Inflammatory macrophage treated with lipopolysaccharide for 1 hour (primary cell): ENCODE measurements around the gene SCAF8.
"Not testable (repeated sequence)": the region's sequence is repeated elsewhere in the genome, so short reads cannot be mapped to it uniquely, and the experiment has no call there.

ENCODE experiments used
- DNase-seq, 2 donors: peaks; one replicate each; pipeline ENCODE4 v3.0.0-alpha.2; 2020 to 2022

The SCAF8 gene

DNA sequence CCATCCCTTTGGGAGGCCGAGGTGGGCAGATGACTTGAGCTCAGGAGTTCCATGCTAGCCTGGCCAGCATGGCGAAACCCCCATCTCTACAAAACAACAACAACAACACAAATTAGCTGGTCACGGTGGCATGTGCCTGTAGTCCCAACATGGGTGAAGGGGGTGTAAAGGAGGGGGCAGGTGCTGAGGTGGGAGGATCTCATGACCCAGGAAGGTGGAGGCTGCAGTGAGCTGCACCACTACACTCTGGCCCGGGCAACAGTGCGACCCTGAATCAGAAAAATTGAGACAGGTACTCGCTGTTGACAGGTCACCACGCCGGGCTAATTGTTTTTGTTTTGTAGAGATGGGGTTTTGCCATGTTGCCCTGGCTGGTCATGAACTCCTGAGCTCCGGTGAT lies 4.2 kb downstream of the SCAF8 start:
- DNase-seq: no peak

DNA sequence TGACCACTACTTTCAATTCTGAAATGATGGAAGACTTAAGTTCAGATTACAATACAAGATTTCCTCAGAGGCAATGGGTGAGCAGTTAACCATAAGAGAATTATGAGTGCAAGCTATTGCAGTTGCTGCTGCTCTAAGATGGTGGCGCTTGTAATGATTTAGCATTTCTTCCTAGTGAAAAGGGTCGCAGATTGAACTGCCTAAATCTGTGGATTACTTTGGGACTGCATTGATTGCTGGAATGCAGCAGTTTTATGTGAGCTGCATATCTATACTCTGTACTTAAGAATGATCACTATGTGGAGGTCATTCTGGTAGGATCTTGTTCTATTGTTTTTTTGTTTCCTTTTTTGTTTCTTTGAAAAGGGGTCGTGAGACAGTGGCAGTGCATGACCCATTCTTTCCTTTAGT lies 5.3 kb downstream of the SCAF8 start:
- DNase-seq: peak; percentile 26 to 62

DNA sequence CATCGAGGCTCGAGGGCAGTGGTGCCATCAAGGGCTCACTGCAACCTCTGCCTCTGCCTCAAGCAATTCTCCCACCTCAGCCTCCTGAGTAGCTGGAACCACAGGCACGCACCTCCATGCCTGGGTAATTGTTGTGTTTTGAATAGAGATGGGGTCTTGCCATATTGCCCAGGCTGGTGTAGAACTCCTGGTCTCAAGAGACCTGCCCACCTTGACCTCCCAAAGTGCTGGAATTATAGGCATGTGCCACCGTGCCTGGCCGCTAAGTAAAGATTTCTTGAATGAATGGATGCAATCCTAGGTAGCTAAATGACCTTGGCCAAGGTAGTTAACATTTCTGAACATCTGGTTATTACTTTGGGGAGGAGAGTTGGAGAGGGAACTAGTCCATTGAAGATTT lies 7.4 kb downstream of the SCAF8 start:
- no peak for DNase-seq

DNA sequence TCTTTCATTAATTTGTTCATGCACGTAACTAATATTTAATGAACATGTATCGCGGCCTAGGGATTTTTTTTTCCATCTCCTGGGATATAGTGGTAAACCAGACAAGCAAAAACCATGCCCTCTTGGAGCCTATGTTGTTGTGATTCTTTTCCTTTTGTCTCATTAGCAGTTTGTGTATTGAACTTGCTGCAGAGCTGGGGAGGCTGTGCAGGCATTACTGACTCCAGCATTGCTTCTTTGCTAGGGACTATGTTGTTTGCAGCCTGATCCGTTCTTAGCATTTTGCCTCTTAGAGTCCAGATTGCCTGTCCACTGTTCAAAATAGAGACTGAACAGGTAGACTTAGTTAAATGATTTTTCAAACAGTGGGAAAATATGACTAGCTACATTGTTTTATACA lies 9.7 kb downstream of the SCAF8 start:
- DNase-seq: no peak

DNA sequence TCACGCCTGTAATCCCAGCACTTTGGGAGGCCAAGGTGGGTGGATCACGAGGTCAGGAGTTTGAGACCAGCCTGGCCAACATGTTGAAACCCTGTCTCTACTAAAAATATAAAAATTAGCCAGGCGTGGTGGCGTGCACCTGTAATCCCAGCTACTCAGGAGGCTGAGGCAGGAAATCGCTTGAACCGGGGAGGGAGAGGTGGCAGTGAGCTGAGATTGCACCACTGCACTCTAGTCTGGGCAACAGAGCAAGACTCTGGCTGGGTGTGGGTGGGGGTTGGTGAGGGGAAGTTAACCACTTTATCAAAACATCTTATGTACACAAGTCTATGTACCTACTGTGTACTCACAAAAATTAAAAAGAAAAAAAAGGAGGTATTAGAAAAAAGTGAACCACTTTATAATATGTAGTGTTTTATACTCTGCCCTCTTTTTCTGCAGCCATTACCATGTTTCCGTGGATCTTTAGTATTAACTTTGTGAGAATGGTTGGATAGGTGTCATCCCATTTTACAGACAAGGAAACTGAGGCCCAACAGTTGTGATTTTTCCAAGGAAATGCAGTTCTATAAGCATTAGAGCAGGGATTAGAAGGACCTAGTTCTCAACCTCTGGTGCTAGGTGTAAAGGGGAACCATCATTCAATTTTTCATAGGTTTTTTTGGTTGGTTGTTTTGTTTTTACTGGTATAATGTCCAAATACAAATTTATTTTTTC lies 11.0 kb downstream of the SCAF8 start:
- peak in 1 of 2 donors; percentile 24 for DNase-seq

DNA sequence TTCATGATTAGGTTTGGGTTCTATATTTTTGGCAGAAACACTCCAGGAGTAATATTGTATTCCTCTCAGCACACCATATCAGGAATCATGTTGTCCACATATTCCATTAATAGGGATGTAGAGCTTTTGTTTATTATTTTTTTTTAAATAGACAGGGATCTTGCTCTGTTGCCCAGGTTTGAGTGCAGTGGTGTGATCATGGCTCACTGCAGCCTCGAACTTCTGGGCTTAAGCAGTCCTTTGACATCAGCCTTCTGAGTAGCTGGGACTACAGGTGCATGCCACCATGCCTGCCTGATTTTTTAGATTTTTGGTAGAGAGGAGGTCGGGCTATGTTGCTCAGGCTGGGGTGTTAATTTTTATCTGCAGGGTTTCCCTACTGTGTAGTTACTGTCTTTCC lies 12.0 kb downstream of the SCAF8 start:
- no peak for DNase-seq

DNA sequence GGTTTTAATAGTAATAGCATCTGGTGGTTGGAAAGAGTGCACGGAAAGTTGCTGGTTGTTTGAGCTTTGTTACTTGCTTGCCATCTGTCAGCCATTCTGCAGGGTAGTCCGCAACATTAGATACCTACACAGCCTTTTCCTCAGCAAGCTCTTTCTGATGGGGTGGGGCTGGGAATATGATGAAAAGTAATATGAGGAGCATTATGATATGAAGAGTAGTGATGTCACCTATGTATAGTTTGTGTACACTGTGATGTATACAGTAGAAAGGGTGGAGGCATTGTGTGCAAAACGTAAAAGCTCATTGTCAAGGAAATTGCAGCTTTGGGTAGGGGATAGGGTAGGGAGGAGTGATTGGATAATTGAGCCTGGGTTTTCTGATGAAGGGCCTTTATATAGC lies 16.1 kb downstream of the SCAF8 start:
- no peak for DNase-seq

DNA sequence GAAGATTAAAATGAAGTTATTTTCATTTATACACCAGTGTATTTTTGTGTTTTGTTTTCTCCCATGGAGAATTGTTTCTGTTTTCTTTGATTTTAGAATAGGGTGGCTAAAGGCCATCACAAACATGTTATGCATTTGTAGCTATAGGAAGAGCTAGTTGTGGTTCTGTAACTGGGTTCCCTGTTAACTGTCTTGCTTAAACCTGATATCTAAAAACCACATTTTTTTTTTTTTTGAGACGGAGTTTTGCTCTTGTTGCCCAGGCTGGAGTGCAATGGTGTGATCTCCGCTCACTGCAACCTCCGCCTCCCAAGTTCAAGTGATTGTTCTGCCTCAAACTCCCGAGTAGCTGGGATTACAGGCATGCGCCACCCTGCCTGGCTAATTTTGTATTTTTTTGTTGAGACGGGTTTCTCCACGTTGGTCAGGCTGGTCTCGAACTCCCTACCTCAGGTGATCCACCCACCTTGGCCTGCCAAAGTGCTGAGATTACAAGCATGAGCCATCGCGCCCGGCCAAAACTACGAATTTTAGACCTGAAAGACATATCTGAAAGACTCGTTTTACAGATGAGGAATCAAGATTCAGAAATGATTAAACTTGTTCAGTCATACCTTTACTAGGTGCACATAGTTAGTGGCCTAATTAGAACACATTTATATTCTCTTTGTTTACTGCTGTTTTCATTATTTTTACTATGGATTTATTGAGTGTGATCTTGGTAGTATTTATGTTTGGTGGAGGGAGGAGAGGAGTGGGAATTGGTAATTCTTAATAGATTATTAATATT lies 18.0 kb downstream of the SCAF8 start:
- DNase-seq: no peak

DNA sequence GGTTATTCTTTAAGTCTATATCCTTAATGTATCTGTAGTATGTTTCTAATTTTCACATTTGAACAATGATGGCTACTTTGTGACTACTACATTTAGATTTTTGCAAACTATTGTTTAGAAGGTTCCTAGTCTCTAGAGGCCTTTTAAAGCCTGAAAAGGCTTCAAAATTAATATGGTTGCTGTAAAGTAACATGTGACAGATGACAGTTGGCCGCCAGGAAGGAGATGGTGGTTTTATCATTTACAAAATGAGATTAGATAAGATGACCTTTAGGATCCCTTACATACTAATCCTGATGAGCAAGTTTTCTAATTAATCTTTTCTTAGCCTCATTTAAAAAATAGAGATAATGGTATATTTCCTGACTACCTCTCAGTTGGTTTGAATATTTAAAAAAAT lies 18.8 kb downstream of the SCAF8 start:
- DNase-seq: no peak

DNA sequence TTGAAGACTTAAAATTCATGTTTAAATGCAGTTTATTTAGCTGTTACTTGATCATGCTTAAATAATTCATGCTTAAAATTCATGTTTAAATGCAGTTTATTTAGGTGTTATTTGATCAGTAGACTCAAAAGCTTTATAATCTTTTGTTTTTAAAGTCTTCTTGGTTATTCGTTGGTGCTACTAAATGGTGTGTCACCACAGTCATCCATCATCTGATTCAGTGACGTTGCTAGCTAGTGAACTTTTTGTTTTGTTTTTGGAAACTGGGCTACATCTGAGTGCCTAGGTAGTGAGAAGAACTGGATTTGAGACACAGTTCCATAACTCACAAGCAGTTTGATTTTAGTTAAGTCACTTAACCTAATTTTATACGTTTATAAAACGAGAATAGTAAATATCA lies 20.9 kb downstream of the SCAF8 start:
- DNase-seq: peak in 1 of 2 donors; percentile 16

DNA sequence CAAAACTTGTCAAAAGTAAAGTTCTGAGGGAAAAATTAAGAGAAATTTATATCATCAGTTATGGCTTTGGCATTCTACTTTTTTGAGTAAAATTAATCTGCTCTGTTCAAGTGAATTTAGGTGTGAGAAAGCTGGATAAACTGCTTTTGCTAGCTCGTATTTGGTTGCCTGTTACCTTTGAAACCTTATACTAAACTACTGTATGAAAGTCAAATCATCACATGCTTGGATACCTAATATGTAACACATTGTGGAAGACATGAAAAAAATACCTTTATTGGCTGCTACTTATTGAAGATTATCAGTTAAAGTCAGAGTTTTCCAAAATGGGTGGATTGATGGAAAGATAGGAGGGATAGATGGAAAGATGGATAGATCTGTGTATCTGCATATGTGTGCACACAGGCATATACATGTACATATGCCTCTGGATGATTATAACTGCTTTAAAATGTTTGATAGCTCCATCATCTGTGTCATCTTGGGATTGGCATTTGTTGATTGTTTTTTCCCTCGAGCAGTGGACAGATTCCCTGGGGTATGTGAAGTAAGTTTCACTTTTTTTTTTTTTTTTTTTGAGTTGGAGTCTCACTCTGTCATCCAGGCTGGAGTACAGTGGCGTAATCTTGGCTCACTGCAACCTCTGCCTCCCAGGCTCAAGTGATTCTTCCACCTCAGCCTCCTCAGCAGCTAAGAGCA lies 24.3 kb downstream of the SCAF8 start:
- no peak for DNase-seq

DNA sequence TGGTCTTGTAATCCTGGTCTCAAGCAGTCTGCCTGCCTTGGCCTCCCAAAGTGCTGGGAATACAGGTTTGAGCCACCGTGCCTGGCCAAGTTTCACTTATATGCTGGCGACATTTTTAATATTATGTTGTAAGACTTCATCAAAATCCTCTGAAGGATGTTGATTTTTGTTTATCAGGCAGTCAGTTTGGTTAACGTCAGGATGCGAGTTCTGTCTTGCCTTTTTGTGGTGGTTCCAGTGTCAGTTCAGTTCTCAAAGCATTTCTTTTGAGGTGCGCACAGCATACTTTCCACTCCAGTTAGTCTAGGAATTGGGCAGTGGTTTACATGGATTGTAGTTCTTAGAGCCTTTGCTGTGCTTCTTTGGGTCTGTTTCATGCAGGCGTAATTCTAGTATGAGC lies 24.9 kb downstream of the SCAF8 start:
- no peak for DNase-seq

DNA sequence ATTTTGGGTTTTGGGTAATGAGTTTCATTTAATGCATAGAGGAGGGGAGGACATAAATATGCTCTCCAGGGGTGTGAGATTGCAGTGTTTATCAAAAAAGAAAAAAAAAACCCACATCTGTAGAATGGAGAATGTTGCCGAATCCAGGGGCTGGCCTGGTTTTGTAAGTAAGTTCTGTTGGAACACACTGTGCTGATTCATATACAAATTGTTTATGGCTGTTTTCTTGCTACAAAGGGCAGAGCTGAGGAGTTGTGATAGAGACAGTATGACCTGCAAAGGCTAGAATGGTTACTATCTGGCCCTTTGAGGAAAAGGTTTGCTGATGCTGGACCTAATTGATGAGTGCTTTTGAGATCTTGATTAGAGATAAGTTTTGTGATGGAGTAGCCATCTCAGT lies 30.4 kb downstream of the SCAF8 start:
- no peak for DNase-seq

DNA sequence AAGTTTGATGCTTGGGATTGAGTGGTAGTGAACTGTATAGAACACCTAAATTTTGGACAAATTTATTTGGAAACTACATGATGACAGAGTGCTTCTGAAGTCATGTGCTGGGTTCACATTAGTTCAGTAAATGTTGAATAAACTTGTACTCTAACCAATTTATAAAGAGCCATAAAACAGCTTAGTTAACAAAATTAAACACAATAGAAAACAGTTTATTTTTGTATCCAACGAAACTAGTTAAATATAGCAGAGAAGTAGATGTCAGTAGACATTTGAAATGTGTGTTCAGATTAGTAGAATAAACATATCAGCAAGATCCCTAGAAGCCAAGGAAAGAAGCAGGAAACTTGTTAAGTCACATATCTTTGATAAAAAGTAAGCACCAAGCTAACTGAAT lies 32.1 kb downstream of the SCAF8 start:
- DNase-seq: no peak

DNA sequence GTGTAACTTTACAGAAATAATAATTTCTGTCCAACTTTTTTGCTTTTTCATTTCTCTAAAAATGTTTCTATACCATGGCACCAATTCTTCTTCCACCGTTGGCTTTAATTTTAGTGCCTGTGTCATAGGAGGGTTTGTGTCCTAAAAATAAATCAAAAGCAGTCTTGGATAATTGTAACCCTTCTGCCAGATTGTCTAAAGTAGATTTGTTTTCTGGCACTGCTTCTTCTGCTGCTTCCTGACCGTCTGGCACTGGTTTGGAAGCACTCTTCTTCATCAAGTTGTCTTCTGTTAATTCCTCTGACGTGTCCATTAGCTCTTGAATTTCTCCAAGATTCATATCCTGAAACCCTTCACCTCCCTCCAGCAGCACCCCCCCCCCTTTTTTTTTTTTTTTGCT lies 33.1 kb downstream of the SCAF8 start:
- DNase-seq: no peak

DNA sequence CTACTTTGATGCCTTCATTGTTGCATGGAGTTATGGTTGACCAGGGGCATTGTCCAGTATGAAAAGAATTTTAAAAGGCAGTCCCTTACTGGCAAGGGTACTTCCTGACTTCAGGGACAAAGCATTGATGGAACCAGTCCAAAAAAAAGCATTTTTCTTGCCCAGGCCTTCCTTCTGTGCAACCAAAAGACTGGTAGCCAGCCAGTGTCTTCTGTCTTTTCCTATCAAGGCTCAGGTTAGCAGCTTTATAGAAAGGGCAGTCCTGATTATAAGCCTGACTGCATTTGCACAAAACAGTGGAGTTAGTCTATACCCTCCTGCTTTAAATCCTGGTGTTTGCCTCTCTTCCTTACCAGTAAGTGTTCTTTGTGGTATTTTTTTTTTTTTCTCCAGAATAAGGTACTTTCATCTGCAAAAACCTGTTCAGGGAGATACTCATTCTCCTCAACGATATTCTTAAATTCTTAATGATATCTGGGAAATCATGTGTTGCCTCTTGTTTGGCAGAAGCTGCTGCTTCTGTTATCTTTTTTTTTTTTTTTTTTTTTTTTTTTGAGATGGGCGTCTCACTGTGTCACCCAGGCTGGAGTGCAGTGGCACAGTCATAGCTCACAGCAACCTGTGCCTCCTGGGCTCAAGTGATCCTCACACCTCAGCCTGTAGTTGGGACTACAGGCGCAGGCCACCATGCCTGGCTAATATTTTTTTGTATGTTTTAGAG lies 33.9 kb downstream of the SCAF8 start:
- DNase-seq: no peak

DNA sequence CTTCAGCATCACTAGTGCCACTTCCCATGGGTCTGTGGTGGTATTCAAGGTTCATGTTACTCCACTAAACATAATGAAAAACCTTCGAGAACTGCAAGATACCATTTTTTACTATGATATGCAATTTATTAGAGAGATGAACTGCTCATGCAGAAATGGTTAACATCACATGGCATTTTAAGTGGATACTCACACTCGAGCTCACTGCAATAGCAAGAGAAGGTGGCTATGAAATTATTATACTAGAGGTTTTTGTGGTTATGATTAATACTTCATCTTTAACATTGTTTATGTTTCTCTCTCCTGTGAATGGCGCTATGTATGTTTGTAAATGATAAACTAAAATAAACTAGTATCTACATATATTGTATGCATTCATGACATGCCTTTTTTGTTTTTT lies 35.1 kb downstream of the SCAF8 start:
- DNase-seq: no peak

DNA sequence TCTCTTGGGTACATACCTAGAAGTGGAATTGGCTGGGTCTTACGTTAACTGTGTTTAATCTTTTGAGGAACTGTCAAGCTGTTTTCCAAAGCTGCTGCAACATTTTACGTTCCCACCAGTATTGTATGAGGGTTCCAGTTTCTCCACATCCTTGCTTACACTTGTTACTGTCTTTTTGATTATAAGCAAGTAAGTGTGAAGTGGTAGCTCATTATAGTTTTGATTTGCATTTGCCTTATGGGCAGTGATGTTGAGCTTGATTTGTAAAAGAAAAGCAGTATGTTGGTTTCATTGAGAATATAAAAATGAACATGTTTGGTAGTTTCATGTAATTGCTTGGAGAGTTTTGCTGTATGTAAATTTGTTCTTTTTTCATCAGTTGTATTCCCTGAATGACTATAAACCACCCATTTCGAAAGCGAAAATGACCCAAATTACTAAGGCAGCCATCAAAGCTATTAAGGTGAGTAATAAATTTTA lies 40.4 kb downstream of the SCAF8 start:
- no peak for DNase-seq

DNA sequence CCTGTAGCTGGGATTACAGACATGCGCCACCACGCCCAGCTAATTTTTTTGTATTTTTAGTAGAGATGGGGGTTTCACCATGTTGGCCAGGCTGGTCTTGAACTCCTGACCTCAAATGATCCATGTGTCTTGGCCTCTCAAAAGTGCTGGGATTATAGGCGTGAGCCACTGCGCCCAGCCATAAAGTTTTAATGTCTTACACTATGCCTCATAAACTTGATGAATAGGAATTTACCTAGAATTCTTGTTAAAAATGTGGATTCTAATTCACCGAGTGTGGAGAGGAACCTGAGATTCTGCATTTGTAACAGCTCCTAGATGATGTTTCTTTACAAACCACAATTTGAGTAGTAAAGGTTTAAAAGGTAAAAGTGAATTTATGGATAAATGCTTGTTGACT lies 45.9 kb downstream of the SCAF8 start:
- not testable (repeated sequence) for DNase-seq

DNA sequence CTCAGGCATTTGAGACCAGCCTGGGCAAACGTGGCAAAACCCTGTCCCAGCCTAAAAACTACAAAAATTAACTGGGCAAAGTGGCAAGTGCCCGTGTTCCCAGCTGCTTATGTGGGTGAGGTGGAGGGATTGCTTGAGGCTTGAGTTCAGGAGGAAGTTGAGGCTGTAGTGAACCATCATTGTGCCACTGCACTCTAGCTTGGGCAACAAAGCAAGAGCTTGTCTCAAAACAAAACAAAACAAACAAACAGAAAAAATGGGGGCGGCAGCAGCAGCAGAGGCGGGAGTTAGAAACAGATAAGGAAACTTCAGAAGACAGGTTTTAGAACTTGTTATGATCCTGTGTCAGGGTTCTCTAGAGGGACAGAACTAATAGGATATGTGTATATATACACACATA lies 49.0 kb downstream of the SCAF8 start:
- peak; percentile 19 to 63 for DNase-seq

DNA sequence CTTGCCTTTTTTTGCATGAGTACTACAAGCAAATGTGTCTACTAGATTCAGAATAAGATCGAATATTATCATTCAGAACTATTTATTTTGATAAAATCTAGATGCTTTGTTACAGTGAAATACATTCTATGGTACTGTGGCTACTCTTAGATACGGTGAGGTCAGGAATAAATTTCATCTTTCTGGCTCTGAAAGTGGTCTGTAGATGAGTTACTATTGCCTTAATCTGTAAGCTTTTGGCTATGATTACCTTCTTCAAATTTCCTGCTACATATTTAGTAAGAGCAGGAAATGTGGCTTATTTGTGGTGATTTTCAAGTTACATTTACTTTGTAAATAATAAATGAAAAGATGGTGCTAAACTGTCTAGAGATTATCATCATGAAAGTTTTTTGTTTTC lies 50.0 kb downstream of the SCAF8 start:
- no peak for DNase-seq

DNA sequence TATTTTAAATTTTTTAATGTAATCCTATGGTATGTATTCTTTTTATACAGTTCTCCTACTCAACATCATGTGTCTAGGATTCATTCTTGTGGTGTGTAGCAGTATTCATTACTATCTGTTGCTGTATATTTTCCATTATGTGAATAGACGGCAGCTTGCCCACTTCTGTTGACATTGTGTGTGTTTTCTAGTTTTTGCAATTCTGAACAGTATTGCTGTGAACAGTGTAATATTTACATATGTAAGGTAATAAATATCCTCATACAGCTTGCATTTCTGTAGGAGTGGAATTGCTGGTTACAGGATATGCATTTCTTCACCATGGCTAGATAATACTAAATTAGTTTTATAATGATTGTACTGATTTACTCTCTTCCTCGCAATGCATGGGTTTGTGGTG lies 51.9 kb downstream of the SCAF8 start:
- DNase-seq: no peak
